Neural cell (in vitro differentiated cells): ENCODE measurements around the gene GLTP.

Source experiments
- CTCF ChIP-seq: fragments of 450-650 bp; IDR thresholded peaks from 2 replicates; pipeline ENCODE4 v1.5.1; 2014; ENCODE audit warnings: antibody characterized with exemption, mild to moderate bottlenecking, moderate library complexity; ENCODE audit not compliant: poor library complexity, severe bottlenecking
- EP300 ChIP-seq: fragments of 450-650 bp; conservative IDR thresholded peaks from 2 replicates; pipeline ENCODE4 v1.6.1; 2014; ENCODE audit warnings: antibody characterized with exemption, mild to moderate bottlenecking, moderate library complexity; ENCODE audit not compliant: poor library complexity, severe bottlenecking
- EZH2 ChIP-seq: fragments of 200-600, 300-800 bp; shearing (Covaris generic), sonication (generic); IDR thresholded peaks from 2 replicates; pipeline ENCODE4 v1.6.1; 2014; ENCODE audit warnings: antibody characterized with exemption, low read length, borderline replicate concordance, mild to moderate bottlenecking; ENCODE audit not compliant: insufficient read depth, poor library complexity, severe bottlenecking
- MXI1 ChIP-seq: fragments of 450-650 bp; conservative IDR thresholded peaks from 2 replicates; pipeline ENCODE4 v1.6.1; 2014; ENCODE audit warnings: antibody characterized with exemption, mild to moderate bottlenecking; ENCODE audit not compliant: poor library complexity, severe bottlenecking
- POLR2AphosphoS5 ChIP-seq: IDR thresholded peaks from 2 replicates; pipeline ENCODE4 v1.6.1; 2012
- RAD21 ChIP-seq: fragments of 450-650 bp; conservative IDR thresholded peaks from 2 replicates; pipeline ENCODE4 v1.6.1; 2014; ENCODE audit warnings: antibody characterized with exemption, mild to moderate bottlenecking, moderate library complexity
- REST ChIP-seq: IDR thresholded peaks from 2 replicates; pipeline ENCODE4 v1.6.1; 2012; ENCODE audit warnings: borderline replicate concordance
- SMC3 ChIP-seq: fragments of 450-650 bp; conservative IDR thresholded peaks from 2 replicates; pipeline ENCODE4 v1.6.1; 2014; ENCODE audit warnings: antibody characterized with exemption, mild to moderate bottlenecking, moderate library complexity; ENCODE audit not compliant: poor library complexity
- TAF1 ChIP-seq: IDR thresholded peaks from 2 replicates; pipeline ENCODE4 v1.6.1; 2012; ENCODE audit warnings: low read depth

- TF ChIP-seq CTCF (no peak), POLR2AphosphoS5 (no peak), RAD21 (no peak), TAF1 (no peak), SMC3 (no peak), EP300 (no peak), MXI1 (no peak), EZH2 (no peak), REST (no peak)
Observed at GRCh38 chr12:109912855-109913321, 32.5 kb upstream of the GLTP start.
